ENCODE measurements around the gene PDLIM5. TPM values are rescaled to one million over a fixed set of nuclear protein-coding genes. Genes with fewer than 3 reads are reported as not detected.

Gene PDLIM5
- total RNA-seq, 1 experiment from 2014 or later, result 58.0 TPM

DNA sequence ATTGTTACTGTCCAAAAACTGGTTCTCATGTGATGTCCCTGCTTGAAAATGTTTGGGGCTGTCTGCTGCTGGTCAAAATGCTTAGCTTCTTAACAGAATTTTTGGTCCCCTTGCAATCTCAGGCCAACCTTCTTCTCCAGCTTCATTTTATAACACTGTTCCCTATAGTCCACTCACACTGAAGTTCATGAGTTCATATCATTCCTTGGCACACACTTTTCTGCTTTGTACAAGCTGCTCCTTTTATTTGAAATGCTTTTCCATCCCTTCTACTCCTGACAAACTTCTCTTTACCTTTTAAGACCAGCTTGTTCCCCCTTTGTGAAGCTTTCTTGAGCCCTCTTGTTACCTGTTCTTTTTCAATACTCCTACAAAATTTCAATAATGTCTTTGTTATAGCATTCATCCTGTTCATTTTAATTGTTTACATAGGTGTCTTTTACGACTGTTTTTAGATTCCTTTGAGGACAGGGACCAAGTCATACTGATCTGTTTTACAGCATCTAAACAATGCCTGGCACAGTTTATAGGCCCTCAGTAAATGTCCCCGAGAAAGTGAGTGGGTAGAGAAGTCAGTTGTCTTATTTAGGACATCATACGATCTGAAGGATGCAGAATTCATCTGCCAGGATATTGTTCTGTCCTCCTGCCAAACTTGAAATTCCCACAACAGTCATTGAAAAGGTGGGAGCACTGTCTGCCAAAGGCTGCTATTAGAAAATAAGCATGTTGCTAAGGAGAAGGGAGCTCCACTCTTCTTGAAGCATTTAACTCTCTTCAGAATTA, 171.6 kb downstream of the PDLIM5 start:
- TF ChIP-seq, protein P1, sequence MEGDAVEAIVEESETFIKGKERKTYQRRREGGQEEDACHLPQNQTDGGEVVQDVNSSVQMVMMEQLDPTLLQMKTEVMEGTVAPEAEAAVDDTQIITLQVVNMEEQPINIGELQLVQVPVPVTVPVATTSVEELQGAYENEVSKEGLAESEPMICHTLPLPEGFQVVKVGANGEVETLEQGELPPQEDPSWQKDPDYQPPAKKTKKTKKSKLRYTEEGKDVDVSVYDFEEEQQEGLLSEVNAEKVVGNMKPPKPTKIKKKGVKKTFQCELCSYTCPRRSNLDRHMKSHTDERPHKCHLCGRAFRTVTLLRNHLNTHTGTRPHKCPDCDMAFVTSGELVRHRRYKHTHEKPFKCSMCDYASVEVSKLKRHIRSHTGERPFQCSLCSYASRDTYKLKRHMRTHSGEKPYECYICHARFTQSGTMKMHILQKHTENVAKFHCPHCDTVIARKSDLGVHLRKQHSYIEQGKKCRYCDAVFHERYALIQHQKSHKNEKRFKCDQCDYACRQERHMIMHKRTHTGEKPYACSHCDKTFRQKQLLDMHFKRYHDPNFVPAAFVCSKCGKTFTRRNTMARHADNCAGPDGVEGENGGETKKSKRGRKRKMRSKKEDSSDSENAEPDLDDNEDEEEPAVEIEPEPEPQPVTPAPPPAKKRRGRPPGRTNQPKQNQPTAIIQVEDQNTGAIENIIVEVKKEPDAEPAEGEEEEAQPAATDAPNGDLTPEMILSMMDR (conservative IDR thresholded peaks at IDR 0.05), result no peak
- Mint-ChIP-seq H3K27me3 (ENCODE audit: low read depth) (no peaks in the 10 kb centered on the region), H3K4me3 (no peak overlapping the region), H3K9me3 (no peaks in the 10 kb centered on the region), H3K4me1 (no peaks in the 10 kb centered on the region), H3K36me3 (ENCODE audit: insufficient read depth in 1 of 3, low read depth in 3 of 3) (peaks cover 0 to 2% (median 0%) of the 10 kb centered on the region in 3 experiments; a peak in 1 of 7 replicates), H3K27ac (peak overlapping the region in 1 of 3 experiments; percentile 42; a peak in 1 of 7 replicates)
- H3K9ac ChIP-seq (ENCODE audit: extremely low read depth, insufficient read length, low read length), result no peak overlapping the region
- H4K5ac ChIP-seq (ENCODE audit: insufficient read length, low read depth, low read length), result no peak overlapping the region
- no peak overlapping the region for H2AFZ ChIP-seq (ENCODE audit: low read length)
- no peaks in the 10 kb centered on the region for H3K79me1 ChIP-seq (ENCODE audit: insufficient read depth, low read depth, low read length, poor library complexity, severe bottlenecking)
- no peak overlapping the region for H2BK5ac ChIP-seq (ENCODE audit: insufficient read length, low read length)
- H3K18ac ChIP-seq (ENCODE audit: insufficient read length, low read depth, low read length), result no peak overlapping the region
- no peak overlapping the region for H2BK12ac ChIP-seq (ENCODE audit: insufficient read length, low read depth, low read length)
- no peak overlapping the region for H3K23ac ChIP-seq (ENCODE audit: insufficient read length, low read depth, low read length)
- no peak overlapping the region for H4K91ac ChIP-seq (ENCODE audit: insufficient read length, low read depth, low read length)
- H3K14ac ChIP-seq (ENCODE audit: insufficient read depth, low read length), result no peak overlapping the region
- no peak overlapping the region for H4K8ac ChIP-seq (replicated peaks; ENCODE audit: insufficient read length, low read depth, low read length)
- H3K27me3 ChIP-seq (ENCODE audit: insufficient read depth, low read length), result no peaks in the 10 kb centered on the region
- H2AK5ac ChIP-seq (ENCODE audit: insufficient read length, low read length), result no peak overlapping the region
- no peaks in the 10 kb centered on the region for H4K20me1 ChIP-seq (ENCODE audit: control insufficient read depth, insufficient read depth, insufficient read length)
- no peaks in the 10 kb centered on the region for H3K79me2 ChIP-seq (ENCODE audit: insufficient read depth, low read length)
- H2BK15ac ChIP-seq (ENCODE audit: low read depth, low read length), result no peak overlapping the region
- H3K4me2 ChIP-seq (ENCODE audit: insufficient read depth, insufficient read length, low read length), result no peak overlapping the region
- no peaks in the 10 kb centered on the region for H3K4me1 ChIP-seq (ENCODE audit: insufficient read depth, low read length)
- H3K4ac ChIP-seq (ENCODE audit: low read depth, low read length), result no peak overlapping the region
- no peak for DNase-seq
- no peaks in the 10 kb centered on the region for H3K23me2 ChIP-seq (ENCODE audit: insufficient read length, low read depth, low read length, poor library complexity, severe bottlenecking)
- no peak overlapping the region for H2BK20ac ChIP-seq (ENCODE audit: low read depth, low read length, poor library complexity, severe bottlenecking)
- no CpG with 5 or more reads among the region's 3 CpGs for WGBS (ENCODE audit: extremely low coverage, insufficient read length, low lambda C conversion rate)
- H2BK120ac ChIP-seq (ENCODE audit: low read depth, low read length, poor library complexity, severe bottlenecking), result no peak overlapping the region
- no peaks in the 10 kb centered on the region for H3K9me3 ChIP-seq (ENCODE audit: control insufficient read depth, low read depth, low read length)
- no peak overlapping the region for H3T11ph ChIP-seq (ENCODE audit: low read length)
- no peak overlapping the region for H3K27ac ChIP-seq (ENCODE audit: insufficient read length, low read depth, low read length)
- no peak overlapping the region for H3K56ac ChIP-seq (ENCODE audit: insufficient read length, low read depth, low read length)

All from H9 (cell line).